H9 (cell line): Measurements from ENCODE around the gene RAB25. TPM values are rescaled to one million over a fixed set of nuclear protein-coding genes. Genes with fewer than 3 reads are reported as not detected.

ENCODE experiments used
- DNase-seq: peaks from one replicate; pipeline ENCODE4 v3.0.0-alpha.2; 2017
- H2AFZ ChIP-seq: one replicate; pipeline ENCODE4 v1.6.1; 2013; ENCODE audit warnings: mild to moderate bottlenecking, low read length, control low read depth, moderate library complexity
- H2AK5ac ChIP-seq: 2 replicates; pipeline ENCODE4 v1.6.1; 2013; ENCODE audit warnings: low read length, control low read depth, mixed read lengths; ENCODE audit not compliant: insufficient read length
- H2BK120ac ChIP-seq: one replicate; pipeline ENCODE4 v1.6.1; 2013; ENCODE audit warnings: low read depth, mild to moderate bottlenecking, low read length, control low read depth, inconsistent platforms; ENCODE audit not compliant: poor library complexity, severe bottlenecking
- H2BK12ac ChIP-seq: 2 replicates; pipeline ENCODE4 v1.6.1; 2013; ENCODE audit warnings: low read length, control low read depth, mixed read lengths, low read depth; ENCODE audit not compliant: insufficient read length
- H2BK15ac ChIP-seq: 2 replicates; pipeline ENCODE4 v1.6.1; 2013; ENCODE audit warnings: low read depth, low read length, control low read depth
- H2BK20ac ChIP-seq: one replicate; pipeline ENCODE4 v1.6.1; 2013; ENCODE audit warnings: low read depth, mild to moderate bottlenecking, low read length, control low read depth, inconsistent platforms; ENCODE audit not compliant: poor library complexity, severe bottlenecking
- H2BK5ac ChIP-seq: 2 replicates; pipeline ENCODE4 v1.6.1; 2013; ENCODE audit warnings: low read length, control low read depth, mixed read lengths; ENCODE audit not compliant: insufficient read length
- H3K14ac ChIP-seq: 2 replicates; pipeline ENCODE4 v1.6.1; 2013; ENCODE audit warnings: low read length, control low read depth; ENCODE audit not compliant: insufficient read depth
- H3K18ac ChIP-seq: 2 replicates; pipeline ENCODE4 v1.6.1; 2013; ENCODE audit warnings: low read depth, mild to moderate bottlenecking, mixed read lengths, low read length, control low read depth; ENCODE audit not compliant: insufficient read length
- H3K23ac ChIP-seq: 2 replicates; pipeline ENCODE4 v1.6.1; 2013; ENCODE audit warnings: low read length, control low read depth, mixed read lengths, low read depth; ENCODE audit not compliant: insufficient read length
- H3K23me2 ChIP-seq: 2 replicates; pipeline ENCODE4 v1.6.1; 2013; ENCODE audit warnings: low read depth, mild to moderate bottlenecking, mixed read lengths, low read length, control low read depth; ENCODE audit not compliant: insufficient read length, poor library complexity, severe bottlenecking
- H3K27ac ChIP-seq: 2 replicates; pipeline ENCODE4 v1.5.1; 2013; ENCODE audit warnings: low read length, control low read depth, mixed read lengths, low read depth; ENCODE audit not compliant: insufficient read length
- H3K27me3 ChIP-seq: 2 replicates; pipeline ENCODE4 v1.6.1; 2013; ENCODE audit warnings: low read length, control low read depth, inconsistent platforms; ENCODE audit not compliant: insufficient read depth
- H3K4ac ChIP-seq: 2 replicates; pipeline ENCODE4 v1.6.1; 2013; ENCODE audit warnings: low read depth, mild to moderate bottlenecking, control low read depth, inconsistent platforms, low read length, moderate library complexity
- H3K4me1 ChIP-seq: 2 replicates; pipeline ENCODE4 v1.6.1; 2013; ENCODE audit warnings: low read length, control low read depth, inconsistent platforms; ENCODE audit not compliant: insufficient read depth
- H3K4me2 ChIP-seq: 2 replicates; pipeline ENCODE4 v1.6.1; 2013; ENCODE audit warnings: low read length, control low read depth, mixed read lengths; ENCODE audit not compliant: insufficient read length, insufficient read depth
- H3K56ac ChIP-seq: 2 replicates; pipeline ENCODE4 v1.6.1; 2013; ENCODE audit warnings: low read depth, mild to moderate bottlenecking, mixed read lengths, low read length, control low read depth; ENCODE audit not compliant: insufficient read length
- H3K79me1 ChIP-seq: 2 replicates; pipeline ENCODE4 v1.6.1; 2013; ENCODE audit warnings: low read depth, mild to moderate bottlenecking, moderate library complexity, low read length, control low read depth, inconsistent platforms; ENCODE audit not compliant: insufficient read depth, poor library complexity, severe bottlenecking
- H3K79me2 ChIP-seq: 2 replicates; pipeline ENCODE4 v1.6.1; 2013; ENCODE audit warnings: low read length, control low read depth, inconsistent platforms; ENCODE audit not compliant: insufficient read depth
- H3K9ac ChIP-seq: 2 replicates; pipeline ENCODE4 v1.6.1; 2013; ENCODE audit warnings: low read length, control low read depth, mixed read lengths; ENCODE audit not compliant: insufficient read length; ENCODE audit errors: extremely low read depth
- H3K9me3 ChIP-seq: one replicate; pipeline ENCODE4 v1.6.1; 2013; ENCODE audit warnings: low read depth, low read length, inconsistent platforms; ENCODE audit not compliant: control insufficient read depth
- H3T11ph ChIP-seq: one replicate; pipeline ENCODE4 v1.6.1; 2013; ENCODE audit warnings: mild to moderate bottlenecking, low read length, control low read depth, inconsistent platforms
- H4K20me1 ChIP-seq: one replicate; pipeline ENCODE4 v1.6.1; 2013; ENCODE audit not compliant: control insufficient read depth, insufficient read length, insufficient read depth
- H4K5ac ChIP-seq: 2 replicates; pipeline ENCODE4 v1.6.1; 2013; ENCODE audit warnings: low read depth, mild to moderate bottlenecking, mixed read lengths, low read length, control low read depth; ENCODE audit not compliant: insufficient read length
- H4K8ac ChIP-seq: replicated peaks from 2 replicates; pipeline ENCODE4 v1.6.1; 2013; ENCODE audit warnings: low read length, control low read depth, mixed read lengths, low read depth; ENCODE audit not compliant: insufficient read length
- H4K91ac ChIP-seq: 2 replicates; pipeline ENCODE4 v1.6.1; 2013; ENCODE audit warnings: low read depth, mild to moderate bottlenecking, moderate library complexity, mixed read lengths, low read length, control low read depth; ENCODE audit not compliant: insufficient read length
- H3K27ac Mint-ChIP-seq, 3 experiments: 2 replicates in 2 of 3; 3 replicates in 1 of 3; pipeline ENCODE4 v1.8.0; 2020 to 2021; ENCODE audit warnings: mixed read lengths in 3 of 3, mild to moderate bottlenecking in 1 of 3, moderate library complexity in 1 of 3
- H3K27me3 Mint-ChIP-seq: 2 replicates; pipeline ENCODE4 v1.8.0; 2021; ENCODE audit warnings: low read depth, mild to moderate bottlenecking, moderate library complexity, mixed read lengths
- H3K36me3 Mint-ChIP-seq, 3 experiments: 2 replicates in 2 of 3; 3 replicates in 1 of 3; pipeline ENCODE4 v1.8.0; 2020 to 2021; ENCODE audit warnings: low read depth in 3 of 3, mixed read lengths in 3 of 3; ENCODE audit not compliant: insufficient read depth in 1 of 3
- H3K4me1 Mint-ChIP-seq, 2 experiments: 2 replicates each; pipeline ENCODE4 v1.8.0; 2020; ENCODE audit warnings: mixed read lengths in 2 of 2
- H3K4me3 Mint-ChIP-seq, 2 experiments: 2 replicates in 1 of 2; 3 replicates in 1 of 2; pipeline ENCODE4 v1.8.0; 2020 to 2021; ENCODE audit warnings: mild to moderate bottlenecking in 2 of 2, mixed read lengths in 2 of 2, moderate library complexity in 1 of 2
- H3K9me3 Mint-ChIP-seq, 2 experiments: 2 replicates in 1 of 2; 3 replicates in 1 of 2; pipeline ENCODE4 v1.8.0; 2020; ENCODE audit warnings: mild to moderate bottlenecking in 2 of 2, mixed read lengths in 2 of 2, moderate library complexity in 1 of 2
- CTCF ChIP-seq: fragments of 200-600 bp; sonication (generic); conservative IDR thresholded peaks from 3 replicates; pipeline ENCODE4 v1.8.0; 2021; ENCODE audit warnings: antibody characterized with exemption, mild to moderate bottlenecking
- WGBS: extraction: QIAGEN DNeasy Blood & Tissue Kit; methylation state at CpG from one replicate; pipeline ENCODE4 v1.1.7; 2013; ENCODE audit warnings: missing lambda C conversion rate, low lambda C conversion rate, mixed read lengths; ENCODE audit not compliant: insufficient read length; ENCODE audit errors: extremely low coverage; 5-methylcytosine and 5-hydroxymethylcytosine counted together
- total RNA-seq: library from RNA; stranded (reverse); gene quantifications from 2 replicates; pipeline ENCODE4 v1.2.1, GENCODE V29; 2021

RAB25 gene
- total RNA-seq, 1 experiment from 2014 or later = 43.1 TPM

DNA sequence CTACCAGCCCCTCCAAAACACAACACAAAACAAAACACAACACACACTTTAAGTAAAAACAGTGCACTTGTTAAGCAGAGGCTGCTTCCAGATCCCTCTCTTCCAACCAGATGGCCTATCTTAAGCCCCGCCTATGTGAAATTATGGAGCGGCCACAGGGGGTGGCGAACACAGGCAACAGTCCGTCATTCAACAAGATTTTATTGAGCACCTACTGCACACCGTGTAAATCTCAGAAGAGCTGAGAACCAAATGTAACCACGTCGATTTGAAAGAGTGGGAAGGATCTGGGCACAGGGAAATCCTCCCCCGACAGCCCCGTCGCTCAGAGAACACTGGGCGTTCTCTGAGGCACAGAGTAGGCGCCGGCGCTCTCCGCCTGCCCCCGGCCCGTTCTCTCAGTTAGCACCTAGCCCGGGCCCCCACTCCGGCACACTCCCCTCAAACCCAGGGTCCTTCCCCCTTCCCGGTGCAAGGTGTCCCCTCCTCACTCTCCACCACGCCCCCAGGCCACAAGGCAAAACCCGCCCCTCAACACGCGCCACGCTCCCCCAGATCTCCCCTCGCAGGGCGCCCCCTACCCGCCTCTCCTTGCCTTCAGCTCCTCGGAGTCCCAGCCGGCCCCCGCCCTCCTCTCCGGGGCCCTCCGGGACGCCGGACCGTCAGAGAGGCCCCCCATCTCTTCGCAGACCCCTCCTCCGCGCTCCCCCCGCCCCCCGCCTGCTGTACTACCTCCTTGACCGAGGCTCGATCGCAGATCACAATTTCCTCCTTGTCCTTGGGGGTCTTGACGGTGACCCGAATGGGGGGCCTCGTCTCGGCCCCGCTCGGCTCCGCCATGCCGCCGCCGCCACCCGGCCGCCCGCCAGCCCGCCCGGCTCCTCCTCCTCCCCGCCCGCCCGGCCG is 7.8 kb upstream of the RAB25 start:
- H3K14ac ChIP-seq = no peak overlapping the region
- no peak overlapping the region for H3K9ac ChIP-seq
- peak; percentile 56; the same call in 2 of the 3 replicates for TF ChIP-seq CTCF
- peaks cover 19 to 50% (median 46%) of the 10 kb centered on the region in 3 experiments for H3K36me3 Mint-ChIP-seq
- no peak overlapping the region for H3T11ph ChIP-seq
- H3K27ac Mint-ChIP-seq = peak overlapping the region; percentile 74 to 95 (median 88)
- H3K79me2 ChIP-seq = no peaks in the 10 kb centered on the region; the same call in 1 of the 2 replicates
- no peak overlapping the region for H2BK120ac ChIP-seq
- H3K9me3 Mint-ChIP-seq = no peaks in the 10 kb centered on the region
- H4K8ac ChIP-seq = no peak overlapping the region
- no peak overlapping the region for H3K23ac ChIP-seq
- DNase-seq = peak; percentile 86
- H3K27ac ChIP-seq = no peak overlapping the region
- H3K4me2 ChIP-seq = peak overlapping the region; percentile 41
- peaks cover 18 to 20% of the 10 kb centered on the region in 2 experiments for H3K4me1 Mint-ChIP-seq
- no peak overlapping the region for H4K5ac ChIP-seq
- no peak overlapping the region for H3K4ac ChIP-seq
- 0 out of 2 replicates have a peak, but pooled peaks cover 2% of the 10 kb centered on the region for H3K4me1 ChIP-seq
- no peak overlapping the region for H2BK5ac ChIP-seq
- H3K4me3 Mint-ChIP-seq = peak overlapping the region; percentile 84 to 98
- no peak overlapping the region for H2BK20ac ChIP-seq
- no peak overlapping the region for H4K91ac ChIP-seq
- H3K79me1 ChIP-seq = peaks cover 4% of the 10 kb centered on the region
- no peaks in the 10 kb centered on the region for H4K20me1 ChIP-seq
- H2BK15ac ChIP-seq = no peak overlapping the region
- no peak overlapping the region for H3K56ac ChIP-seq
- no peaks in the 10 kb centered on the region for H3K9me3 ChIP-seq
- H2AK5ac ChIP-seq = no peak overlapping the region
- H3K23me2 ChIP-seq = peaks cover 10% of the 10 kb centered on the region
- H3K18ac ChIP-seq = no peak overlapping the region
- H3K27me3 ChIP-seq = no peaks in the 10 kb centered on the region
- no peak overlapping the region for H2AFZ ChIP-seq
- no CpG with 5 or more reads among the region's 63 CpGs for WGBS
- no peak overlapping the region for H2BK12ac ChIP-seq
- no peaks in the 10 kb centered on the region for H3K27me3 Mint-ChIP-seq
